Measurements from ENCODE around the gene PLXNB3. TPM values are rescaled to one million over a fixed set of nuclear protein-coding genes. Genes with fewer than 3 reads are reported as not detected.
"Not testable (repeated sequence)": the region's sequence is repeated elsewhere in the genome, so short reads cannot be mapped to it uniquely, and the experiment has no call there.

Gene PLXNB3
- total RNA-seq, 1 donor from 2014 or later = 1.4 TPM

DNA sequence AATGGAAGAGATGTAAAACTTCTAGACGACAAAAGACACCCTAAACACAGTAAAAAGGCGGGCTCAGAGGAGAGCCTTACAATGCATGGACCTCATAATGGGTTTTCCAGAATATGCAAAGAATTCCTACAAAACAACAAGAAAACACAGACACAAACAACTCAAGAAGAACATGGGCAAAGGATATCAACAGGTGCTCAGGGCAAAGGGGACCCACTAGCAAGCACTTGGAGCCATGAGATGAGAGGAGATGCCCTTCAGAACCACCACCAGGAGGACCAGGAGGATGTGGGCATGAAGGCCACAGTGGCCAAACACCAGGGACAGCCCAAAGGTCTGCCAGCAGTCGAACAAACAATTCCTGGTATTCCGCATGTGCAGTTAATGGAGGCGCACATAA, 49.1 kb downstream of the PLXNB3 start:
- Mint-ChIP-seq H3K36me3 (no peaks in the 10 kb centered on the region), H3K4me1 (ENCODE audit: unreplicated experiment) (no peaks in the 10 kb centered on the region)
- TF ChIP-seq, protein P1, sequence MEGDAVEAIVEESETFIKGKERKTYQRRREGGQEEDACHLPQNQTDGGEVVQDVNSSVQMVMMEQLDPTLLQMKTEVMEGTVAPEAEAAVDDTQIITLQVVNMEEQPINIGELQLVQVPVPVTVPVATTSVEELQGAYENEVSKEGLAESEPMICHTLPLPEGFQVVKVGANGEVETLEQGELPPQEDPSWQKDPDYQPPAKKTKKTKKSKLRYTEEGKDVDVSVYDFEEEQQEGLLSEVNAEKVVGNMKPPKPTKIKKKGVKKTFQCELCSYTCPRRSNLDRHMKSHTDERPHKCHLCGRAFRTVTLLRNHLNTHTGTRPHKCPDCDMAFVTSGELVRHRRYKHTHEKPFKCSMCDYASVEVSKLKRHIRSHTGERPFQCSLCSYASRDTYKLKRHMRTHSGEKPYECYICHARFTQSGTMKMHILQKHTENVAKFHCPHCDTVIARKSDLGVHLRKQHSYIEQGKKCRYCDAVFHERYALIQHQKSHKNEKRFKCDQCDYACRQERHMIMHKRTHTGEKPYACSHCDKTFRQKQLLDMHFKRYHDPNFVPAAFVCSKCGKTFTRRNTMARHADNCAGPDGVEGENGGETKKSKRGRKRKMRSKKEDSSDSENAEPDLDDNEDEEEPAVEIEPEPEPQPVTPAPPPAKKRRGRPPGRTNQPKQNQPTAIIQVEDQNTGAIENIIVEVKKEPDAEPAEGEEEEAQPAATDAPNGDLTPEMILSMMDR (conservative IDR thresholded peaks at IDR 0.05) = no peak

DNA sequence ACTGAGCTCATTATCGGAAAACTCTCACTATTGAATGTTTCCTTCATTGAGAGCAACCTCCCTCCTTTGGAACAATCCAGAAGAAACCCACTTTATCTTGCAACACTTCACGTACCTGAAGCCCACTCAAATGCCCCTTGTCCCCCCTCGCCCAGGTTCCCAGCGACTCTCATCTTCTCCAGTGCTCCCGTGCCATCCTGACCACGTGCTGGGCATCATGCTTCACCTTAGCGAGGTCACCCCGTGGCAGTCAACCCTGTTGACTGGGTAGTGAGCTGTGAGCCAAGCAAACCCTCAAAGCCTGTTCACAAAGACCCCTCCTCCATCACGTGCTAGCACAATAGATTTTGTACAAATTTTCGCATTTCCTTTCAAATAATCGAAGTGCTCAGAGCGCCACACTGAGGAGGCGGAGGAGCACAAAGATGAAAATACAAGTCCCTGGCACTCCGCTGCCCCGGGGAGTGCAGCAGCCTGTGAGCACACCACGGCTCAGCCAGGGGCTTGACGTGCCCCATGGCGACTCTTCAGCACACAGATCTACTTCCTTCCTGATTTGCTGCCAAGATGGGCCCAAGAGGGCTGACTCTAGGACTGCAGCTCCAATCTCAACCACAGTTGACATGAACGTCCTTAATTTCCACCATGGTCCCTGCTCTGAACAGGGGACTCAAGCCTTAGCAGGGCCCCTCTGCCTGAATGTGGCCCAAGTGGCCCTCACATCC, 50.7 kb downstream of the PLXNB3 start:
- Mint-ChIP-seq H3K4me3 (no peak overlapping the region), H3K9me3 (peaks cover 7% of the 10 kb centered on the region), H3K27ac (no peak overlapping the region), H3K27me3 (peaks cover 6% of the 10 kb centered on the region), H3K36me3 (no peaks in the 10 kb centered on the region), H3K4me1 (ENCODE audit: unreplicated experiment) (no peaks in the 10 kb centered on the region)
- no peak for DNase-seq (ENCODE audit: extremely low spot score, unreplicated experiment)
- TF ChIP-seq, protein P1 (conservative IDR thresholded peaks at IDR 0.05) = no peak

More for the DNA sequence above, 49.1 kb downstream of the PLXNB3 start:
- Mint-ChIP-seq H3K9me3 (peaks cover 7% of the 10 kb centered on the region), H3K4me3 (no peak overlapping the region), H3K27me3 (peaks cover 6% of the 10 kb centered on the region), H3K27ac (no peak overlapping the region)
- no peak for DNase-seq (ENCODE audit: extremely low spot score, unreplicated experiment)

DNA sequence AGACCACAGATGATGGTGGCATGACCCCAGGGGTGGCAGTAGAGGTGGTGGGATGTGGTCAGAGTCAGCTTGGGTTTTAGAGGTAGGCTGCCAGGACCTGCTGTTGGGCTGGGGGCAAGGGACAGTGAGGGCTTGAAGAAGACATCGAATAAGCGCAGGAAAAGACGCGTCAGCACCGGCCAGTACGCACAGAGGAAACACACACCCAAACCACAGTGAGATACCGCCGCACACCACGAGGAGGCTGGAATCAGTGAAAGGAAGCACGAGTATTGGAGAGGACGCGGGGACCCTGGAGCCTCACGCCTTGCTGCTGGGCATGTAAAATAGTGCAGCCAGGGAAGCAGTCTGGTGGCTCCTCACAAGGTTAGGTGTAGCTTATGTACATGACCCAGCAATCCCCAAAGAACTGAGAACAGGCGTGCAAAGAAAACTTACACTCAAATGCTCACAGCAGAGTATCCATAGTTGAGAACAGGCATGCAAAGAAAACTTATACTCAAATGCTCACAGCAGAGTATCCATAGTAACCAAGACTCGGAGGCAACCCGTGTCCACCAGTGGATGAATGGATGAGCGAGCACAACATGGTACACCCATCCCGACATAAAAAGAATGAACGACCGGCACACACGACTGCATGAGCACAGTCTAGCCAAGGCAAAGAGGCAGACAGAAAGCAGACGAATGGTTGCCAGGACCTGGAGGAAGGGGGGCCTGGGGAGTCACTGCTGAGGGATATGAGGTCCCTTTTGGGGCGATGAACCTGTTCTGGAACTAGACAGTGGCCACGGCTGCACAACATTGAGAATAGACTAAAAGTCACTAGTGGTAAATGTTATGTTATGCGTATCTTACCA, 53.0 kb downstream of the PLXNB3 start:
- Mint-ChIP-seq H3K9me3 (peaks cover 7% of the 10 kb centered on the region), H3K4me1 (ENCODE audit: unreplicated experiment) (no peaks in the 10 kb centered on the region), H3K36me3 (no peaks in the 10 kb centered on the region), H3K27me3 (peaks cover 6% of the 10 kb centered on the region), H3K4me3 (peak overlapping the region; percentile 40), H3K27ac (no peak overlapping the region)
- TF ChIP-seq, protein P1 (conservative IDR thresholded peaks at IDR 0.05) = no peak
- DNase-seq (ENCODE audit: extremely low spot score, unreplicated experiment) = no peak

DNA sequence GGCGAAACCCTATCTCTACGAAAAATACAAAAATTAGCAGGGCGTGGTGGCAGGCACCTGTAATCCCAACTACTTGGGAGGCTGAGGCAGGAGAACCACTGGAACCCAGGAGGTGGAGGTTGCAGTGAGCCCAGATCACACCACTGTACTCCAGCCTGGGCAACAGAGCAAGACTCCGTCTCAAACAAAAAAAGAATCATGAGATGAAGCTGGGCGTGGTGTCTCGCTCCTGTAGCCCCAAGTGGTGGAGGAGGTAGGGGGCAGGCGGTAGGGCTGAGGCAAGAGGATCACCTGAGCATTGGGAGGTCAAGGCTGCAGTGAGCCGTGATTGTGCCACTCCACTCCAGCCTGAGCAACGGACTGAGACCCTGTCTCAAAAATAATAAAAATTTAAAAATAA, 54.0 kb downstream of the PLXNB3 start:
- H3K9me3 Mint-ChIP-seq; H3K4me1 Mint-ChIP-seq (ENCODE audit: unreplicated experiment); DNase-seq (ENCODE audit: extremely low spot score, unreplicated experiment); H3K27me3 Mint-ChIP-seq; H3K27ac Mint-ChIP-seq; H3K36me3 Mint-ChIP-seq: not testable (repeated sequence)
- peak overlapping the region; percentile 9 for H3K4me3 Mint-ChIP-seq

DNA sequence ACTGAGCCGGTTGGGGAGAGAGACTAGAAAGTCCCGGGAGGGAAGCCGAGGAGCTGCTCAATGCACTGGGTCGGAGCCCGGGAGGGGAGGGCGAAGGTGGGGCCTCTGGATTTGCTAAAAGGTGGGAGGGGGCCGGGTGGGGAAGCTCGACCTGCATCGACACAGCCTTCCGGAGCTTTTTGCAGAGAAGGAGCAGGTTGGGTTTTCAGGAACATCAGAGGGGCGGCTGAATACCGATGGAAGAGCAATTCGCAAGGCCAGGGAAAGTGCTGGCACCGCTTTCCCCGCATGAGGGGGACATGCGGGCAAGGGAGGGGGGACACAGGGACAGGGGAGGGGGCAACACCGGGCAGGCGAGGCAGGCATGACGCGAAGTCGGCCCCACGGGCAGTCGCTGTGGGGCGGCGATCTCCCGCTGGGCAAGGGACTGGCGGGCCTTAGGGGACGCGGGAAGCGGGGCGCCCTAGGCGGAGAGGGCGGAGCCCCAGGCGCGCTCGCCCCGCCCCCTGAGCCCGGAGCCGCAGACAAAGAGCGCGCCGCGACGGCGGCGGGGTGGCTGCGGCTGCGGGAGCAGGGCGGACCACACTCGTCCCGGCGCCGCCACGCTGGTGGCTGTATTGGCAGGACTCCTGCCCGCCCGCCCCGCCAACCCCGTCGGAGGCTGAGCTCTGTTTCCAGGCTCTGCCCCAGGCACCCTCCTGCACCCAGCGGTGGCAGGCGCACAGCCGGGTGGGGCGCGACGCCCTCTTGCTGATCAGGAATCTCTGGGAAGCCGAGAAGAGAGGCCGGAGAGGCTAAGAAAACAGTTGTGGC, 54.7 kb downstream of the PLXNB3 start:
- Mint-ChIP-seq H3K9me3 (peaks cover 7% of the 10 kb centered on the region), H3K4me1 (ENCODE audit: unreplicated experiment) (no peaks in the 10 kb centered on the region), H3K27me3 (no peaks in the 10 kb centered on the region), H3K36me3 (no peaks in the 10 kb centered on the region), H3K4me3 (peak overlapping the region; percentile 65), H3K27ac (peak overlapping the region; percentile 13)
- peak; percentile 73 for DNase-seq (ENCODE audit: extremely low spot score, unreplicated experiment)
- TF ChIP-seq, protein P1 (conservative IDR thresholded peaks at IDR 0.05) = no peak
